GM18870 (cell line): ENCODE results near the gene SPTBN5.

Source experiments
- ATAC-seq: cut with Tn5 transposase; IDR thresholded peaks from one replicate; pipeline ENCODE4 v1.9.1; 2021; ENCODE audit warnings: moderate library complexity; ENCODE audit not compliant: unreplicated experiment

Gene SPTBN5

GRCh38 chr15:41809526-41810220, 84.2 kb downstream of the SPTBN5 start:
- no peak for ATAC-seq

- no peak for ATAC-seq
These were observed 84.7 kb downstream of the SPTBN5 start for GRCh38 chr15:41809121-41809520.

GRCh38 chr15:41806291-41807181, 87.3 kb downstream of the SPTBN5 start:
- ATAC-seq: no peak

GRCh38 chr15:41805711-41806110, 88.1 kb downstream of the SPTBN5 start:
- no peak for ATAC-seq

GRCh38 chr15:41804916-41805666, 88.8 kb downstream of the SPTBN5 start:
- no peak for ATAC-seq

- ATAC-seq: no peak
These were observed 89.5 kb downstream of the SPTBN5 start for GRCh38 chr15:41804361-41804760.

- ATAC-seq: no peak
These were observed 91.9 kb downstream of the SPTBN5 start for GRCh38 chr15:41801850-41802455.

GRCh38 chr15:41801185-41801584, 92.7 kb downstream of the SPTBN5 start:
- no peak for ATAC-seq

GRCh38 chr15:41799488-41799805, 94.4 kb downstream of the SPTBN5 start:
- no peak for ATAC-seq

- peak; percentile 34 for ATAC-seq
These were observed 95.0 kb downstream of the SPTBN5 start for GRCh38 chr15:41798607-41799487.
